ENCODE results near the gene RHEBL1. TPM values are rescaled to one million over a fixed set of nuclear protein-coding genes. Genes with fewer than 3 reads are reported as not detected.

Gene RHEBL1
- total RNA-seq, 1 donor from 2014 or later, result 5.3 TPM

GRCh38 chr12:49049566-49050224 is 20.1 kb downstream of the RHEBL1 start:
- peaks cover 38% of the 10 kb centered on the region for H4K20me1 ChIP-seq (ENCODE audit: low read depth)
- no peak overlapping the region for H2AFZ ChIP-seq (replicated peaks)
- H3K79me2 ChIP-seq (ENCODE audit: low read depth), result peaks cover 6% of the 10 kb centered on the region
- no peaks in the 10 kb centered on the region for H3K9me3 ChIP-seq (ENCODE audit: low read depth)
- H3K9ac ChIP-seq, result no peak overlapping the region
- Mint-ChIP-seq H3K36me3 (peaks cover 56% of the 10 kb centered on the region), H3K27me3 (ENCODE audit: insufficient read depth, low read depth) (peaks cover 14% of the 10 kb centered on the region), H3K4me3 (no peak overlapping the region), H3K9me3 (no peaks in the 10 kb centered on the region), H3K27ac (no peak overlapping the region), H3K4me1 (peaks cover under 1% of the 10 kb centered on the region)
- H3K27ac ChIP-seq, result no peak overlapping the region
- no peaks in the 10 kb centered on the region for H3K27me3 ChIP-seq
- no peaks in the 10 kb centered on the region for H3K36me3 ChIP-seq
- no peak overlapping the region for H3K4me2 ChIP-seq
- H3K4me3 ChIP-seq, result no peak overlapping the region
- DNase-seq (ENCODE audit: low spot score), result no peak
- no peaks in the 10 kb centered on the region for H3K4me1 ChIP-seq
- H3F3A ChIP-seq (ENCODE audit: low read depth), result no peaks in the 10 kb centered on the region
- TF ChIP-seq EZH2 (IDR thresholded peaks at IDR 0.05) (no peak), EZH2phosphoT487 (IDR thresholded peaks at IDR 0.05) (no peak)
- TF ChIP-seq, protein P1, sequence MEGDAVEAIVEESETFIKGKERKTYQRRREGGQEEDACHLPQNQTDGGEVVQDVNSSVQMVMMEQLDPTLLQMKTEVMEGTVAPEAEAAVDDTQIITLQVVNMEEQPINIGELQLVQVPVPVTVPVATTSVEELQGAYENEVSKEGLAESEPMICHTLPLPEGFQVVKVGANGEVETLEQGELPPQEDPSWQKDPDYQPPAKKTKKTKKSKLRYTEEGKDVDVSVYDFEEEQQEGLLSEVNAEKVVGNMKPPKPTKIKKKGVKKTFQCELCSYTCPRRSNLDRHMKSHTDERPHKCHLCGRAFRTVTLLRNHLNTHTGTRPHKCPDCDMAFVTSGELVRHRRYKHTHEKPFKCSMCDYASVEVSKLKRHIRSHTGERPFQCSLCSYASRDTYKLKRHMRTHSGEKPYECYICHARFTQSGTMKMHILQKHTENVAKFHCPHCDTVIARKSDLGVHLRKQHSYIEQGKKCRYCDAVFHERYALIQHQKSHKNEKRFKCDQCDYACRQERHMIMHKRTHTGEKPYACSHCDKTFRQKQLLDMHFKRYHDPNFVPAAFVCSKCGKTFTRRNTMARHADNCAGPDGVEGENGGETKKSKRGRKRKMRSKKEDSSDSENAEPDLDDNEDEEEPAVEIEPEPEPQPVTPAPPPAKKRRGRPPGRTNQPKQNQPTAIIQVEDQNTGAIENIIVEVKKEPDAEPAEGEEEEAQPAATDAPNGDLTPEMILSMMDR (IDR thresholded peaks at IDR 0.05), result no peak

DNA sequence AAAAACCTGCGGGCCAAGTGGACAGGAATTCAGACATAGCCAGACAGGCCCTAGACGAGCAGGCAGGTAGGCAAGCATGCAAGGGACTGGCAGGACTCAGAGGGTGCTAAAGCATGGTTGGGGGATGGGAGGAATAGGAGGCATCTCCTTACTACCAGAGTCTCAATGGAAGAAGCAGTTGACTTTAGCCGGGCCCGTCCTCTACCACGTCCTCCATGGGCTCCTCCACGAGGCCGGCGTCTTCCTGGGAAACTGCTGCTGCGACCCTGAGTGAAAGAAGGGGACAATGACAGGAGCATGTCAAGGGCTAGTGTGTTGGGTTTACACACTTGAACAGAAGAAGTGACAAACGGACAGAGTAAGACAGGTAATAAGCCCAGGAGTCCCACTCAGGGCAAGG is 20.8 kb downstream of the RHEBL1 start:
- no peaks in the 10 kb centered on the region for H3K9me3 Mint-ChIP-seq

DNA sequence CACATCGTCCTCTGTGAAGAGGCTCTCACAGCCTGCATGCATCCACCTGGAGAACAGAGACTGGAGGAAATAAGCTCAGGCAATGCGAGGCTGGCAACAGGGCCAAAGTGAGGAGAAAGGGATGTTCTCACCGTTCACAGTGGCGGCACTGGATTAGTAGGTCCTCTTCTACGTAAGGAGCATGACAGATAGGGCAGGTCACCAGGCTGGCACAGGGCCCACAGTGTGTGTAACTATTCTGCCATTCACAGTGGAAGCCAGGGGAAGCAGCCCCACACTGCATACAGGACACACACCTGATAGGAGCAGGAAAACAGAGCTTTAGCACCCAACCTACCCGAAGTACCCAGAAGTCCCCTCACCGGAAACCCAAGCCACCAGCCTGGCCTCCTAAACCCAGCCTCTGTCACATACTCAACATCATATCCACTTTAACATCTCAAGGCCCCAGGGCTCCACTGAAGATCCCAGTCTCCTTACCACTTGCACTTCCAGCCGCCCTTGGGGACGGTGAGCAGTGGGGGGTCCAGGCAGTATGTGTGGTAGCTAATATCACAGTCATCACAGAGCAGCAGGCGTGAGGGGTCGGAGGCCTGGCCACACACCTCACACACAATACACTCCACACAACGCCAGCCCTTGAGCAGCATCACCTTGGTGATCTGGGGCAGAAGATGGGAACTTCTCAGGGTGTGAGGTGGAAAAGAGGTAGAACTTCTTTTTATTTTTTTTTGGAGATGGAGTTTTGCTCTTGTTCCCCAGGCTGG is 23.5 kb downstream of the RHEBL1 start:
- no peaks in the 10 kb centered on the region for H3K4me1 Mint-ChIP-seq
- no peak overlapping the region for H2AFZ ChIP-seq (replicated peaks)
- no peak overlapping the region for H3K9ac ChIP-seq
- no peak overlapping the region for H3K27ac ChIP-seq
- H3K27me3 Mint-ChIP-seq (ENCODE audit: insufficient read depth, low read depth), result peaks cover 9% of the 10 kb centered on the region
- no peak overlapping the region for H3K4me2 ChIP-seq
- H3K27ac Mint-ChIP-seq, result no peak overlapping the region
- no peaks in the 10 kb centered on the region for H3K79me2 ChIP-seq (ENCODE audit: low read depth)
- no peak for DNase-seq (ENCODE audit: low spot score)
- H3K9me3 Mint-ChIP-seq, result no peaks in the 10 kb centered on the region
- no peaks in the 10 kb centered on the region for H3K36me3 ChIP-seq
- no peaks in the 10 kb centered on the region for H3K4me1 ChIP-seq
- peaks cover 33% of the 10 kb centered on the region for H4K20me1 ChIP-seq (ENCODE audit: low read depth)
- H3K4me3 ChIP-seq, result no peak overlapping the region
- H3K9me3 ChIP-seq (ENCODE audit: low read depth), result no peaks in the 10 kb centered on the region
- TF ChIP-seq EZH2 (IDR thresholded peaks at IDR 0.05) (no peak), EZH2phosphoT487 (IDR thresholded peaks at IDR 0.05) (no peak)
- TF ChIP-seq, protein P1 (IDR thresholded peaks at IDR 0.05), result no peak
- no peaks in the 10 kb centered on the region for H3F3A ChIP-seq (ENCODE audit: low read depth)
- no peaks in the 10 kb centered on the region for H3K27me3 ChIP-seq
- no peak overlapping the region for H3K4me3 Mint-ChIP-seq
- H3K36me3 Mint-ChIP-seq, result peaks cover 59% of the 10 kb centered on the region

More for the DNA sequence above, 20.8 kb downstream of the RHEBL1 start:
- peaks cover 60% of the 10 kb centered on the region for H3K36me3 Mint-ChIP-seq
- no peak overlapping the region for H2AFZ ChIP-seq (replicated peaks)
- H3K4me1 Mint-ChIP-seq, result no peaks in the 10 kb centered on the region
- H3K4me1 ChIP-seq, result no peaks in the 10 kb centered on the region
- no peak overlapping the region for H3K4me2 ChIP-seq
- no peaks in the 10 kb centered on the region for H3F3A ChIP-seq (ENCODE audit: low read depth)
- H4K20me1 ChIP-seq (ENCODE audit: low read depth), result peaks cover 38% of the 10 kb centered on the region
- H3K9me3 ChIP-seq (ENCODE audit: low read depth), result no peaks in the 10 kb centered on the region
- H3K27me3 Mint-ChIP-seq (ENCODE audit: insufficient read depth, low read depth), result peaks cover 14% of the 10 kb centered on the region
- no peak overlapping the region for H3K4me3 ChIP-seq
- no peaks in the 10 kb centered on the region for H3K79me2 ChIP-seq (ENCODE audit: low read depth)
- TF ChIP-seq, protein P1 (IDR thresholded peaks at IDR 0.05), result no peak
- no peak for TF ChIP-seq EZH2phosphoT487 (IDR thresholded peaks at IDR 0.05)
- TF ChIP-seq EZH2 (IDR thresholded peaks at IDR 0.05), result no peak
- no peak overlapping the region for H3K9ac ChIP-seq
- no peak overlapping the region for H3K27ac Mint-ChIP-seq
- no peak for DNase-seq (ENCODE audit: low spot score)
- no peaks in the 10 kb centered on the region for H3K36me3 ChIP-seq
- H3K27ac ChIP-seq, result no peak overlapping the region
- no peaks in the 10 kb centered on the region for H3K27me3 ChIP-seq
- no peak overlapping the region for H3K4me3 Mint-ChIP-seq
